Lower leg skin (tissue), 4 donors: Measurements from ENCODE around the gene RBBP5. TPM values are rescaled to one million over a fixed set of nuclear protein-coding genes. Genes with fewer than 3 reads are reported as not detected.

Experiments used
- DNase-seq, 2 donors: peaks; one replicate each; pipeline ENCODE4 v3.0.0-alpha.2; 2019; ENCODE audit warnings: low spot score in 2 of 2
- H3K4me3 ChIP-seq: fragments of 200-600 bp; sonication (generic); 2 replicates; pipeline ENCODE4 v1.5.1; 2017; ENCODE audit warnings: mild to moderate bottlenecking, low read depth; ENCODE audit not compliant: poor library complexity, severe bottlenecking
- POLR2A ChIP-seq, 2 donors: fragments of 450-650 bp; IDR thresholded peaks; one replicate each; pipeline ENCODE4 v1.6.1; 2016 to 2017; ENCODE audit warnings: antibody characterized with exemption in 2 of 2, mild to moderate bottlenecking in 1 of 2, moderate library complexity in 1 of 2
- WGBS, 2 donors: methylation state at CpG; one replicate each; pipeline ENCODE4 v1.1.5; 2018; 5-methylcytosine and 5-hydroxymethylcytosine counted together
- intact Hi-C: fragments of 100-400 bp; cut with DNase I; formaldehyde crosslinking; loops from one replicate; pipeline ENCODE4 v1.15.0; 2023; ENCODE audit warnings: low total_unique reads
- total RNA-seq, 4 donors: library from RNA; depleted of rRNA; stranded (reverse); fragments of >200 nt; gene quantifications; one replicate each; pipeline ENCODE4 v1.1.0, GENCODE V29; 2016
- TF ChIP-seq, protein P1 (sequence below), 3 donors: fragments of 450-650 bp; IDR thresholded peaks; one replicate each; pipeline ENCODE4 v1.5.1; 2016; ENCODE audit warnings: antibody characterized with exemption in 3 of 3, mild to moderate bottlenecking in 3 of 3, moderate library complexity in 2 of 3

Gene RBBP5
- total RNA-seq, 4 donors from 2014 or later, result 16.2 to 35.8 (median 17.3) TPM

- TF ChIP-seq, protein P1, sequence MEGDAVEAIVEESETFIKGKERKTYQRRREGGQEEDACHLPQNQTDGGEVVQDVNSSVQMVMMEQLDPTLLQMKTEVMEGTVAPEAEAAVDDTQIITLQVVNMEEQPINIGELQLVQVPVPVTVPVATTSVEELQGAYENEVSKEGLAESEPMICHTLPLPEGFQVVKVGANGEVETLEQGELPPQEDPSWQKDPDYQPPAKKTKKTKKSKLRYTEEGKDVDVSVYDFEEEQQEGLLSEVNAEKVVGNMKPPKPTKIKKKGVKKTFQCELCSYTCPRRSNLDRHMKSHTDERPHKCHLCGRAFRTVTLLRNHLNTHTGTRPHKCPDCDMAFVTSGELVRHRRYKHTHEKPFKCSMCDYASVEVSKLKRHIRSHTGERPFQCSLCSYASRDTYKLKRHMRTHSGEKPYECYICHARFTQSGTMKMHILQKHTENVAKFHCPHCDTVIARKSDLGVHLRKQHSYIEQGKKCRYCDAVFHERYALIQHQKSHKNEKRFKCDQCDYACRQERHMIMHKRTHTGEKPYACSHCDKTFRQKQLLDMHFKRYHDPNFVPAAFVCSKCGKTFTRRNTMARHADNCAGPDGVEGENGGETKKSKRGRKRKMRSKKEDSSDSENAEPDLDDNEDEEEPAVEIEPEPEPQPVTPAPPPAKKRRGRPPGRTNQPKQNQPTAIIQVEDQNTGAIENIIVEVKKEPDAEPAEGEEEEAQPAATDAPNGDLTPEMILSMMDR (IDR thresholded peaks at IDR 0.05), result no peak
- no peak for TF ChIP-seq POLR2A (IDR thresholded peaks at IDR 0.05)
- H3K4me3 ChIP-seq, result no peak overlapping the region
- intact Hi-C loops, result no loop called here
- no peak for DNase-seq
- 87 to 88% methylated on average over 4 of the region's 4 CpGs for WGBS, 2 donors
These were observed 13.3 kb downstream of the RBBP5 start for GRCh38 chr1:205108464-205108863.

GRCh38 chr1:205107327-205107726 lies 14.5 kb downstream of the RBBP5 start:
- H3K4me3 ChIP-seq, result no peak overlapping the region
- TF ChIP-seq, protein P1 (IDR thresholded peaks at IDR 0.05), result no peak
- no peak for TF ChIP-seq POLR2A (IDR thresholded peaks at IDR 0.05)
- 93 to 95% methylated on average over 4 of the region's 4 CpGs for WGBS, 2 donors
- no peak for DNase-seq
- intact Hi-C loops, result no loop called here

DNA sequence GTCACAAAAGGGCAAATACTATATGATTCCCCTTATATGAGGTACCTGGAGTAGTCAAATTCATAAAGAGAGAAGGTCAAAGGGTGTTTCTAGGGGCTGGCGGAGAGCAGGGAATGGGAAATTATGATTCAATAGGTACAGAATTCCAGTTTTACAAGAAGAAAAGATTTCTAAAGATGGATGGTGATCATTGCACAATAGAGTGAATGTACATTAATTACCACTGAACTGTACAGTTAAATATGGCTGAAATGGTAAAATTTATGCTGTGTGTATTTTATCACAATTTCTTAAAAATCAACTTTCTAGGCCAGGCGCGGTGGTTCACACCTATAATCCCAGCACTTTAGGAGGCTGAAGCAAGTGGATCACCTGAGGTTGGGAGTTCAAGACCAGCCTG lies 19.4 kb downstream of the RBBP5 start:
- no peak for TF ChIP-seq POLR2A (IDR thresholded peaks at IDR 0.05)
- TF ChIP-seq, protein P1 (IDR thresholded peaks at IDR 0.05), result no peak

GRCh38 chr1:205098242-205098641 lies 23.5 kb downstream of the RBBP5 start:
- H3K4me3 ChIP-seq, result no peak overlapping the region
- intact Hi-C loops, result no loop called here
- TF ChIP-seq, protein P1 (IDR thresholded peaks at IDR 0.05), result no peak
- no peak for TF ChIP-seq POLR2A (IDR thresholded peaks at IDR 0.05)
- DNase-seq, result no peak

More for the DNA sequence above, 19.4 kb downstream of the RBBP5 start:
- no peak for DNase-seq
- WGBS, 2 donors, result 97% methylated on average over 3 of the region's 3 CpGs
- intact Hi-C loops, result no loop called here
- H3K4me3 ChIP-seq, result no peak overlapping the region

DNA sequence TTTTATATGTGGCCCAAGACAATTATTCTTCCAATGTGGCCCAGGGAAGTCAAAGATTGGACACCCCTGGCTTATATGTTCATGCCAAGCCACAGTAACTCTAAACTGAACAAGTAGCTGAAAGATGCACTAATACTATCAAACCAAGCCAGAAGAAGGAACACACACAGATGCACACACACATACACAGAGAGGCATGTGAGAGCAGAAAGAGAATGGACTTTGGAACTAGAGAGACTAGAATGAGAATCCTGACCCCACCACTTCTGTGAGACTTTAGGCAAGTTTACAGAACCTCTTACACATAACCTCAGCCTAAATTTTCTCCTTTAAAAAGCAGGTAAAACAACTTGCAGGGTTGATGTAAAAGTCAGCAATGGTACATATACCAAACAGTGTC lies 26.4 kb downstream of the RBBP5 start:
- TF ChIP-seq, protein P1 (IDR thresholded peaks at IDR 0.05), result no peak
- TF ChIP-seq POLR2A (IDR thresholded peaks at IDR 0.05), result no peak
- no peak for DNase-seq
- H3K4me3 ChIP-seq, result no peak overlapping the region
- intact Hi-C loops, result no loop called here

DNA sequence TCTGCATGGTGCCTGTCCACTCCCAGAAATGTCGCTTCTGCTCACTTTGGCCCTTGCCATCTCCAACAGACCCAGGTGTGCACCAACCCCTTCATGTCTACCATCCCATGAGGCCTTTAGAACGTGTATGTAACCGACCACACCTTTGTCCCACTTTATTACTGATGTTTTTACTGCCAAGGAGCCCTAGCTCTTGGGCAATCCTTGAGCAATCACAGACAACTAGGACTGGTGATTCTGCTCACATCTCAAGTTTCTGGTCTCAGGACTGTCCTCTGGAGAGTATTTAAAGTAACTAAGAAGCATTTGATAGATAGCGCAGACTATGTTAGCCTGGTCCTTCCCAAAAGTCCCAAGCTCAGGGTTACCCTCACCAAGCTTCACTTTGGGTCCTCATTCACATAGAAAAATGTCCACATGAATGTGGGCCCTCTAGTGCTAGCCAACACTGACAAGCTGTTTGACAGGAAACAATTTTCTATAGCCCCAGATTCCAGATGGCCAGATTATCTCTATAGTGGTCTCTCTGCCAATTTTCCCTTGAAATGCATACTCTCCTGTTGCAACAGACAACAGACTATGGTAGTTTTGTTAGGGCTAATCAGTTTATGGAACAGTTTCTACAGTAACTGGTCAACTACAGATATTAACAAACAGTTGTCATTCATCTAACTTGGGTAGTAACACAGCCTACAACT lies 30.6 kb downstream of the RBBP5 start:
- intact Hi-C loops, result no loop called here
- no peak overlapping the region for H3K4me3 ChIP-seq
- no peak for TF ChIP-seq POLR2A (IDR thresholded peaks at IDR 0.05)
- TF ChIP-seq, protein P1 (IDR thresholded peaks at IDR 0.05), result no peak
- no peak for DNase-seq
- WGBS, 2 donors, result 73 to 79% methylated on average over 4 of the region's 4 CpGs
